NCI-H2081 treated with DMSO at 0.1 percent for 48 hours (cell line): Measurements from ENCODE around the gene BRD2.

ENCODE experiments used
- DNase-seq: peaks from one replicate; lab custom pipeline; 2025; lab: John Stamatoyannopoulos, UW

BRD2 gene

GRCh38 chr6:32949113-32949512, 19.3 kb upstream of the BRD2 start:
- DNase-seq = no peak

GRCh38 chr6:32950010-32950409, 18.4 kb upstream of the BRD2 start:
- no peak for DNase-seq

- DNase-seq = no peak
Measured at GRCh38 chr6:32950449-32950848, 17.9 kb upstream of the BRD2 start.

- no peak for DNase-seq
Measured at GRCh38 chr6:32952817-32953739, 15.3 kb upstream of the BRD2 start, which contains the start of gene HLA-DMA. Gene HLA-DMA, minus strand, starts transcription at chr6:32953097. Its CDS starts 61 bp downstream, at chr6:32953036.

- DNase-seq = no peak
Measured at GRCh38 chr6:32953775-32954174, 14.6 kb upstream of the BRD2 start.

- DNase-seq = no peak
Measured at GRCh38 chr6:32954267-32954666, 14.1 kb upstream of the BRD2 start.

GRCh38 chr6:32954986-32955802, 13.2 kb upstream of the BRD2 start:
- DNase-seq = no peak

GRCh38 chr6:32956176-32956575, 12.2 kb upstream of the BRD2 start:
- DNase-seq = no peak

GRCh38 chr6:32960563-32960962, 7.8 kb upstream of the BRD2 start:
- no peak for DNase-seq

GRCh38 chr6:32962213-32962826, 6.1 kb upstream of the BRD2 start:
- no peak for DNase-seq

GRCh38 chr6:32963866-32964265, 4.5 kb upstream of the BRD2 start:
- no peak for DNase-seq

GRCh38 chr6:32964776-32965175, 3.6 kb upstream of the BRD2 start:
- DNase-seq = no peak

- DNase-seq = no peak
Measured at GRCh38 chr6:32967151-32968091, 973 bp upstream of the BRD2 start.

GRCh38 chr6:32968867-32969684, 682 bp downstream of the BRD2 start:
- DNase-seq = no peak

GRCh38 chr6:32969685-32970412, 1.5 kb downstream of the BRD2 start:
- no peak for DNase-seq

- no peak for DNase-seq
Measured at GRCh38 chr6:32970413-32971241, 2.2 kb downstream of the BRD2 start.

GRCh38 chr6:32971242-32971580, 2.8 kb downstream of the BRD2 start:
- no peak for DNase-seq

- peak; percentile 98 for DNase-seq
Measured at GRCh38 chr6:32971581-32972352, 3.4 kb downstream of the BRD2 start.
